Fibroblast of villous mesenchyme (primary cell): Measurements from ENCODE around the gene GABRB1. TPM values are rescaled to one million over a fixed set of nuclear protein-coding genes. Genes with fewer than 3 reads are reported as not detected.

Experiments
- DNase-seq: peaks from one replicate; pipeline ENCODE4 v3.0.0-alpha.2; 2010; ENCODE audit warnings: low read depth
- H3K4me3 ChIP-seq: 2 replicates; pipeline ENCODE4 v1.5.1; 2011; ENCODE audit warnings: low read depth, mild to moderate bottlenecking, low read length
- total RNA-seq: library from RNA; depleted of rRNA; stranded (reverse); fragments of >200 nt; gene quantifications from 2 replicates; pipeline ENCODE4 v1.2.3, GENCODE V29; 2012
- TF ChIP-seq, protein P1 (sequence below): IDR thresholded peaks from 2 replicates; pipeline ENCODE4 v1.5.1; 2012; ENCODE audit warnings: low read depth, mild to moderate bottlenecking, low read length; ENCODE audit not compliant: insufficient read depth

Gene GABRB1
- total RNA-seq, 1 donor = not detected

DNA sequence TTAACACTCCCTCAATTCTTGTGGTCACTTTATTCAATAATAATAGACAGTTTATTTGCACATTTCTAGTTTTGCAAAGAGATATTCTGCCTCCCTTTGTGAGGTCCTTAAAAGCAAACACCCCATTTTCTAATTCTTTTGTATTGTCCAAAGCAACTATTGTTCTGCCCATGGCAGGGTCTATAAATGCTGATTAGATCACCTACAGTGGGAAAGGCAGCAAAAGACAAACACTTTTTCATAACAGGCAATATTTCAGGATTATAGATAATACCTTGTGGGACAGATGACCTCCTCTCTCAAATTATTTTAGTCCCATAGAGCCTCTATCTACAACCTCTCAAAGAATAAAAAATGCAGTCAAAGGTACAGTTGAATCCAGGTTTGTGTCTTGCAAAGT lies 403.6 kb downstream of the GABRB1 start:
- no peak for DNase-seq
- TF ChIP-seq, protein P1, sequence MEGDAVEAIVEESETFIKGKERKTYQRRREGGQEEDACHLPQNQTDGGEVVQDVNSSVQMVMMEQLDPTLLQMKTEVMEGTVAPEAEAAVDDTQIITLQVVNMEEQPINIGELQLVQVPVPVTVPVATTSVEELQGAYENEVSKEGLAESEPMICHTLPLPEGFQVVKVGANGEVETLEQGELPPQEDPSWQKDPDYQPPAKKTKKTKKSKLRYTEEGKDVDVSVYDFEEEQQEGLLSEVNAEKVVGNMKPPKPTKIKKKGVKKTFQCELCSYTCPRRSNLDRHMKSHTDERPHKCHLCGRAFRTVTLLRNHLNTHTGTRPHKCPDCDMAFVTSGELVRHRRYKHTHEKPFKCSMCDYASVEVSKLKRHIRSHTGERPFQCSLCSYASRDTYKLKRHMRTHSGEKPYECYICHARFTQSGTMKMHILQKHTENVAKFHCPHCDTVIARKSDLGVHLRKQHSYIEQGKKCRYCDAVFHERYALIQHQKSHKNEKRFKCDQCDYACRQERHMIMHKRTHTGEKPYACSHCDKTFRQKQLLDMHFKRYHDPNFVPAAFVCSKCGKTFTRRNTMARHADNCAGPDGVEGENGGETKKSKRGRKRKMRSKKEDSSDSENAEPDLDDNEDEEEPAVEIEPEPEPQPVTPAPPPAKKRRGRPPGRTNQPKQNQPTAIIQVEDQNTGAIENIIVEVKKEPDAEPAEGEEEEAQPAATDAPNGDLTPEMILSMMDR = no peak
- H3K4me3 ChIP-seq = no peak overlapping the region

DNA sequence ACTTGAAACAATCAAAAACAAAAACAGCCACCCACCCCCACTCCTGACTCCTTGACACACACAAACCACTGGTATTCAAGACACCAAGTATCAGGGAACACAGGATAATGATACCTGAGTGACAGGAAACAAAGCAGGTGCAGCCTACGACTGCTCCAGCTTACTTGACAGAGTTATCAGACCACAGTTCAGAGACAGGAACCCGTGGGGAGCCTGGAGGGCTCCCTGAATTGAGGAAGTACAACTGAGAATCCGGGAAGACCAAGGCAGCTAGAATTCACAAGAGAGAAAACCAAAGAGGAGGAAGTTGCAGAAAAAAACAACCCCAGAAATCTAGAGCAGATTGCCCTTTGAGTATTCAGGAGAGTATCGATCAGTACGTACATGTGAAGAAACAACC lies 411.6 kb downstream of the GABRB1 start:
- no peak for DNase-seq
- TF ChIP-seq, protein P1 = no peak
- H3K4me3 ChIP-seq = no peak overlapping the region

DNA sequence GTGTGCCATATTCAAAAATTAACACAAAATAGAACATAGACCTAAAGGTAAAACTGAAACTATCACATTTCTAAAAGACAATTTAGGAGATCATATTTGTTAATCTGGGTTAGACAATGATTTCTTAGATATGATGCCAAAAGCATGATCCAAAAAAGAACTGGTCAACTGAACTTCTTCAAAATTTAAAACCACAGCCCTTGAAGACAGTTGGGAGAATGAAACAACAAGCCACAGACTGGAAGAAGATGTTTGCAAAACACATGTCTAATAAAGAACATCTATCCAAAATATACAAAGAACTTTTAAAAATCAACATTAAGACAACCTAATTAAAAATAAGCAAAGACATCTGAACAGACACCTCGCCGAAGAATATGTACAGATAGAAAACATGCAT lies 412.7 kb downstream of the GABRB1 start:
- no peak overlapping the region for H3K4me3 ChIP-seq
- TF ChIP-seq, protein P1 = no peak
- DNase-seq = no peak

DNA sequence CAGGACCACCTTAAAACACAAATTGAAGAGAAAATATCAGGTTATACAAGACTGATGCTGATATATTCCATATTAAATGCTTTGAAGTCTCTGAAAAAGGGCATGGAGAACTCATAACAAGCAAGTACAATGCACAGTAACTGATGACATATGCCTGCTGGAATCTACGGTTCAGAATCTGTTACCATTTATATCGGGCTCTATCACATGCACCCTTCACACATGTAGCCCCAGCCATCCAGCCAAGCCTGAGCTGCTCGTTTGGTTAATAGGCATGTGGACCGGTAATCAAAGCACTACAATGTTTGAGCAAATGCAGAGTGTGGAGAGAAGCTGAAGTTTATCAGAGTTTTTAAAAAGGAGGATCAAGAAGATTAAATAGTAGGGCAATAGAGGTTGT lies 420.3 kb downstream of the GABRB1 start:
- H3K4me3 ChIP-seq = no peak overlapping the region
- no peak for DNase-seq
- TF ChIP-seq, protein P1 = no peak

DNA sequence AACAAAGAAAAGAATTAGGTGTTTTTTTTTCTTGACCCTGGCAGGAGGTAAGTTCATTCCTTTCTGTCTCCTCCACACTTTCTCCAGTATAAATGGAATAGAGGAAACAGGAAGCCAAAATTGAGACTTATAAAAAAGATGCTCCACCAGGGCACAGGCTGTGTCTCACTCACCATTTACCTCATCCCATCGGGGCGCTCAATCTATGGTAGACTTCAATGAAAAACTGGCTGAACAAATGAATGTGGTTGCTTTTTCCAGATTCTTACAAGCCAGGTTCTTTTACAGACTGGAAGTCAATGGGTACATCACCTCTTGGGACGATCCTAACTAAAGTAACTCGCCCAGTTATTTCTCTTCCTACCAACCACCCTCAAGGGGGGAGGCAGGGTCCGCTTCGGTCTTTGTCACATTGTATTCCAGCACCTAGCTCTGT lies 431.4 kb downstream of the GABRB1 start:
- DNase-seq = peak; percentile 8
- TF ChIP-seq, protein P1 = no peak
- H3K4me3 ChIP-seq = peak overlapping the region; percentile 81

DNA sequence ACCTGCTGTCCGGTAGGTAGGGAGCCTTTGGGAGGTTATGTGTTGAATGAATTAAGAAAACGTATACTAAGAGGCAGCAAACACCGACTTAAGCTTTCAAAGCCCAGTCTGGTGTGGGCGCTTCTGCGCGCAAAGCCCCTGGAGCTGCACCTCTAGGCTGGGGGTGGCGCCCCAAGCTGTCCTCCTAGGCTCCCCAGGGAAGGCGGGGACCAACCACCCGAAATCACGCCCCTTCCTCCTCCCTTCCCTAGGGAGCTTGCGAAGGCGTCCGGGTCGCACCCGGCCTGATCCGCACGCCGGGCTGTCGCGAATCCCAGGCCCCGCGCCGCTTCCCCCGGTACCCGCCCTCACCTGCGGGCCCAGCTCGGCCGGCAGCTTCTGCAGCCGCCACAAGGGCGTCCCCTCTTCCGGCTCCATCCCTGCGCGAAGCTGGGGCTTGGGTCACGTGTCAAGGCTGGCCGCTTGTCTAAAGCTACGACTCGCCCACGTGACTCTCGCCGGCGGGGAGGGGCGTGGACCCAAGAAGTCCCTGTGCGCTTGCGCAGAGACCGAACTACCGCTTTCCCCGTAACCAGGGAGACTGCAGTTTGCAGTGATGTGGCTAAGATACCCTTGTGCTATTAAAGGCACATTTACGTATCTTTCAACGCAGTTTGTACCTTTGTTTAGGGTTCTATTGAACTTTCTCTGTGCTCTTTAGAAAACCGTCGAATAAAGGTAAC lies 432.0 kb downstream of the GABRB1 start, which contains the start of gene COMMD8:
COMMD8 (minus strand) TSS at position 468 of the 722 bp plus-strand sequence; CDS start at position 417, 51 bp downstream.
- TF ChIP-seq, protein P1 = peak; percentile 32
- peak within 1 kb of the TSS; percentile 81 for H3K4me3 ChIP-seq
- peak; percentile 95 for DNase-seq
